K562 (cell line): ENCODE data around the gene SIRPB2.

Source experiments
- CHD1 ChIP-seq: fragments of 200-600 bp; sonication (generic); IDR thresholded peaks from one replicate; pipeline ENCODE4 v1.6.1; 2012; ENCODE audit warnings: mild to moderate bottlenecking, moderate library complexity, low read length, inconsistent platforms
- POLR2A ChIP-seq: fragments of 450-650 bp; conservative IDR thresholded peaks from 2 replicates; pipeline ENCODE4 v1.6.1; 2016
- ZZZ3 ChIP-seq: fragments of 450-650 bp; IDR thresholded peaks from 2 replicates; pipeline ENCODE4 v1.6.1; 2016; ENCODE audit warnings: antibody characterized with exemption, mild to moderate bottlenecking, moderate library complexity

DNA sequence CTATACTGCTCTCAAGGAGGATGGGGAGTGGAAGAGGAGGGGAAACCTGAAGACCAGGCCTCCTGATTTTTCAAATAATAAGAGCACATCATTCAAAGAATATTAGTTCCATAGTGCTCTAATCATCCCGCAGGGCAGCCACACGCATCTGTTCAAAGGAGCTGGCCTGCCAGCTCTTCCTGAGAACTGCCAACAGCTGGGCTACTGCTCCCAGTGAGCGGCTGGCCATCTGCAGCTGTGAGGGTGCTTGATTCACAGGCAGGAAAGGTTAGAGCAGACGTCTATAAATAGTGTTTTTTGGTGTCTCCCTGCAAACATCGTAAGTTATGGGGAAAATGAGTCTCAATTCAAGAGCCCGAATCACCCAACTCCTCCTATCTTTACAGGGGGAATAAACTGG, 41.9 kb downstream of the SIRPB2 start:
- no peak for TF ChIP-seq CHD1
- TF ChIP-seq POLR2A: no peak
- TF ChIP-seq ZZZ3: no peak
